SK-N-SH (cell line): ENCODE measurements around the gene FRAS1.

Experiments used
- JUND ChIP-seq: IDR thresholded peaks from 2 replicates; pipeline ENCODE4 v1.4.0; 2012
- NFIC ChIP-seq: IDR thresholded peaks from 2 replicates; pipeline ENCODE4 v1.4.0; 2012; ENCODE audit warnings: borderline replicate concordance
- POLR2AphosphoS5 ChIP-seq: IDR thresholded peaks from 2 replicates; pipeline ENCODE4 v1.6.1; 2012; ENCODE audit warnings: low read depth, low read length
- RAD21 ChIP-seq: IDR thresholded peaks from 2 replicates; pipeline ENCODE4 v1.6.1; 2012; ENCODE audit warnings: mild to moderate bottlenecking, low read length
- SMC3 ChIP-seq: IDR thresholded peaks from 2 replicates; pipeline ENCODE4 v1.6.1; 2012; ENCODE audit warnings: low read depth, low read length, improper control_type of control experiment
- YY1 ChIP-seq: IDR thresholded peaks from 2 replicates; pipeline ENCODE4 v1.4.0; 2012; ENCODE audit warnings: low read depth, mild to moderate bottlenecking
- TF ChIP-seq, protein P1 (sequence below): fragments of 200-600 bp; sonication (generic); IDR thresholded peaks from 2 replicates; pipeline ENCODE4 v1.6.1; 2017; ENCODE audit warnings: antibody characterized with exemption, mild to moderate bottlenecking, moderate library complexity

DNA sequence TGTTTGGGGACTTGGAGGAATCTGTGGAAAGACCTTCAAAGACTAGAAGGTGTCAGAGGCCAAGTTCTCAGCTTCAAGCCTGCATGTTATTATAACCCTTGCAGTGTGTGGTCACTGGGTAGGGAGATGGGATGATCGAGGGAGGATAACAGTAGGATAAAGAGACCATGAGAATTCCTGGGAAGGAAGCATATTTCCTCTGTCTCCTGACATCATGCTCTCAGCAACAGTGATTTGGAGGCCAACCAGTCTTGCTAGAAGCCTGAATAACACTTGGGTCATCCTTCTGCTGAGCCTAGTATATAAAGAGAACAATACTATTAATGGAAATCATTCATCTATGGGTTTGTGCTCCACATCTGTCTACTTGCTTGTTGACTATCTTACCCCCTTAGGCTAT, 453.6 kb downstream of the FRAS1 start:
- TF ChIP-seq, protein P1, sequence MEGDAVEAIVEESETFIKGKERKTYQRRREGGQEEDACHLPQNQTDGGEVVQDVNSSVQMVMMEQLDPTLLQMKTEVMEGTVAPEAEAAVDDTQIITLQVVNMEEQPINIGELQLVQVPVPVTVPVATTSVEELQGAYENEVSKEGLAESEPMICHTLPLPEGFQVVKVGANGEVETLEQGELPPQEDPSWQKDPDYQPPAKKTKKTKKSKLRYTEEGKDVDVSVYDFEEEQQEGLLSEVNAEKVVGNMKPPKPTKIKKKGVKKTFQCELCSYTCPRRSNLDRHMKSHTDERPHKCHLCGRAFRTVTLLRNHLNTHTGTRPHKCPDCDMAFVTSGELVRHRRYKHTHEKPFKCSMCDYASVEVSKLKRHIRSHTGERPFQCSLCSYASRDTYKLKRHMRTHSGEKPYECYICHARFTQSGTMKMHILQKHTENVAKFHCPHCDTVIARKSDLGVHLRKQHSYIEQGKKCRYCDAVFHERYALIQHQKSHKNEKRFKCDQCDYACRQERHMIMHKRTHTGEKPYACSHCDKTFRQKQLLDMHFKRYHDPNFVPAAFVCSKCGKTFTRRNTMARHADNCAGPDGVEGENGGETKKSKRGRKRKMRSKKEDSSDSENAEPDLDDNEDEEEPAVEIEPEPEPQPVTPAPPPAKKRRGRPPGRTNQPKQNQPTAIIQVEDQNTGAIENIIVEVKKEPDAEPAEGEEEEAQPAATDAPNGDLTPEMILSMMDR: no peak
- TF ChIP-seq SMC3 (no peak), NFIC (no peak), YY1 (no peak), POLR2AphosphoS5 (no peak), RAD21 (no peak), JUND (no peak)
